Panc1 (cell line): ENCODE results near the gene STK4. TPM values are rescaled to one million over a fixed set of nuclear protein-coding genes. Genes with fewer than 3 reads are reported as not detected.

ENCODE experiments used
- ATAC-seq: fragments of 200-7000 bp; cut with Tn5 transposase; 2 replicates; pipeline ENCODE4 v1.9.1; 2020; ENCODE audit warnings: mild to moderate bottlenecking, moderate library complexity
- BruUV-seq: library from RNA; stranded (reverse); fragments of 400-500 nt; replicated peaks from 2 replicates; lab custom pipeline; 2021; lab: Mats Ljungman, UMichigan
- CTCF ChIA-PET: fragments of 300-600 bp; sonication (Branson Sonifier 250); formaldehyde crosslinking; loops from one replicate; lab custom pipeline; 2022; ENCODE audit warnings: antibody characterized with exemption; lab: Charles Lee
- POLR2A ChIA-PET: fragments of 300-600 bp; sonication (Branson Sonifier 250); formaldehyde crosslinking; loops from one replicate; lab custom pipeline; 2022; ENCODE audit warnings: antibody characterized with exemption; lab: Charles Lee
- DNase-seq: peaks from one replicate; pipeline ENCODE4 v3.0.0-alpha.2; 2010; ENCODE audit warnings: low read depth, low spot score
- H3K27ac ChIP-seq: 2 replicates; pipeline ENCODE4 v1.5.1; 2011; ENCODE audit warnings: mild to moderate bottlenecking, low read length, inconsistent platforms
- H3K27me3 ChIP-seq: fragments of 200-500 bp; sonication (Bioruptor generic); 2 replicates; pipeline ENCODE4 v1.6.0; 2014; ENCODE audit warnings: low read length, inconsistent platforms; ENCODE audit not compliant: control insufficient read depth, insufficient read depth
- H3K36me3 ChIP-seq: fragments of 200-500 bp; sonication (Bioruptor generic); 2 replicates; pipeline ENCODE4 v1.5.1; 2014; ENCODE audit warnings: inconsistent platforms, mild to moderate bottlenecking, low read length, moderate library complexity; ENCODE audit not compliant: control insufficient read depth, insufficient read depth
- H3K4me1 ChIP-seq: 2 replicates; pipeline ENCODE4 v1.5.1; 2011; ENCODE audit warnings: inconsistent platforms, mild to moderate bottlenecking, low read length, moderate library complexity; ENCODE audit not compliant: control insufficient read depth, insufficient read depth
- H3K4me3 ChIP-seq, 2 experiments: 2 replicates each; pipeline ENCODE4 v1.5.1; 2011 to 2012; ENCODE audit warnings: low read depth in 2 of 2, low read length in 2 of 2, mild to moderate bottlenecking in 2 of 2, inconsistent platforms in 1 of 2, moderate library complexity in 1 of 2
- H3K9me3 ChIP-seq: fragments of 200-500 bp; sonication (Bioruptor generic); 2 replicates; pipeline ENCODE4 v1.5.1; 2014; ENCODE audit warnings: low read depth, mild to moderate bottlenecking, inconsistent platforms, low read length, moderate library complexity; ENCODE audit not compliant: control insufficient read depth, insufficient read depth
- CTCF ChIP-seq: fragments of 450-650 bp; IDR thresholded peaks from 2 replicates; pipeline ENCODE4 v1.5.1; 2017; ENCODE audit warnings: mild to moderate bottlenecking
- POLR2AphosphoS5 ChIP-seq: IDR thresholded peaks from 2 replicates; pipeline ENCODE4 v1.6.1; 2012; ENCODE audit warnings: mild to moderate bottlenecking, low read depth, low read length, moderate library complexity
- REST ChIP-seq, 2 experiments: IDR thresholded peaks; 2 replicates each; pipeline ENCODE4 v1.6.1; 2011 to 2012; ENCODE audit warnings: low read depth in 2 of 2, control low read depth in 1 of 2, low read length in 1 of 2, mild to moderate bottlenecking in 1 of 2, moderate library complexity in 1 of 2; ENCODE audit not compliant: insufficient read depth in 1 of 2
- SIN3A ChIP-seq: IDR thresholded peaks from 2 replicates; pipeline ENCODE4 v1.6.1; 2012; ENCODE audit warnings: low read depth, mild to moderate bottlenecking, low read length, moderate library complexity, borderline replicate concordance; ENCODE audit not compliant: insufficient read depth
- TCF7L2 ChIP-seq: IDR thresholded peaks from 2 replicates; pipeline ENCODE4 v1.6.1; 2011; ENCODE audit warnings: mild to moderate bottlenecking, low read depth, low read length, inconsistent platforms
- in situ Hi-C: cut with HindIII; loops from 2 replicates; pipeline ENCODE4 v1.10.0; 2016; ENCODE audit warnings: low sequenced_read_pairs, low pct_unique_long_range_greater_than_20kb
- intact Hi-C: fragments of 100-400 bp; cut with micrococcal nuclease; formaldehyde crosslinking; loops from one replicate; pipeline ENCODE4 v1.10.0; 2022; ENCODE audit not compliant: unreplicated experiment
- total RNA-seq: library from RNA; stranded (reverse); gene quantifications from one replicate; pipeline ENCODE4 v1.2.1, GENCODE V29; 2021; ENCODE audit not compliant: unreplicated experiment

The STK4 gene
- total RNA-seq, 1 experiment from 2014 or later, result 50.2 TPM

- CTCF ChIA-PET, result no interaction called here
Measured at GRCh38 chr20:44918761-44919160, 47.6 kb upstream of the STK4 start.

GRCh38 chr20:44921447-44921846 lies 44.9 kb upstream of the STK4 start:
- CTCF ChIA-PET, result no interaction called here
- no peak for ATAC-seq
- POLR2A ChIA-PET, result no interaction called here
- BruUV-seq, result no TSS peak
- no peak for DNase-seq
- TF ChIP-seq POLR2AphosphoS5 (no peak), SIN3A (no peak), CTCF (no peak), REST (IDR thresholded peaks at IDR 0.05; ENCODE audit: insufficient read depth in 1 of 2, low read depth in 2 of 2, low read length in 1 of 2) (no peak), TCF7L2 (no peak)
- Histone ChIP-seq H3K9me3 (no peaks in the 10 kb centered on the region), H3K4me3 (no peak overlapping the region), H3K4me1 (no peaks in the 10 kb centered on the region), H3K36me3 (no peaks in the 10 kb centered on the region), H3K27me3 (no peaks in the 10 kb centered on the region), H3K27ac (no peak overlapping the region)
- in situ Hi-C loops (no loop called here), intact Hi-C loops (no loop called here)

More at GRCh38 chr20:44918761-44919160, 47.6 kb upstream of the STK4 start:
- in situ Hi-C loops, result no loop called here
- intact Hi-C loops, result no loop called here
- Histone ChIP-seq H3K9me3 (no peaks in the 10 kb centered on the region), H3K27me3 (no peaks in the 10 kb centered on the region), H3K36me3 (peaks cover 3% of the 10 kb centered on the region; the same call in 1 of the 2 replicates), H3K4me1 (no peaks in the 10 kb centered on the region), H3K4me3 (no peak overlapping the region), H3K27ac (no peak overlapping the region)
- BruUV-seq, result no TSS peak
- no peak for TF ChIP-seq SIN3A
- no peak for TF ChIP-seq POLR2AphosphoS5
- no peak for TF ChIP-seq CTCF
- TF ChIP-seq REST (IDR thresholded peaks at IDR 0.05; ENCODE audit: insufficient read depth in 1 of 2, low read depth in 2 of 2, low read length in 1 of 2), result no peak
- no peak for TF ChIP-seq TCF7L2
- POLR2A ChIA-PET, result no interaction called here
- DNase-seq, result no peak
- ATAC-seq, result no peak
